ENCODE measurements around the gene PRDM15.

DNA sequence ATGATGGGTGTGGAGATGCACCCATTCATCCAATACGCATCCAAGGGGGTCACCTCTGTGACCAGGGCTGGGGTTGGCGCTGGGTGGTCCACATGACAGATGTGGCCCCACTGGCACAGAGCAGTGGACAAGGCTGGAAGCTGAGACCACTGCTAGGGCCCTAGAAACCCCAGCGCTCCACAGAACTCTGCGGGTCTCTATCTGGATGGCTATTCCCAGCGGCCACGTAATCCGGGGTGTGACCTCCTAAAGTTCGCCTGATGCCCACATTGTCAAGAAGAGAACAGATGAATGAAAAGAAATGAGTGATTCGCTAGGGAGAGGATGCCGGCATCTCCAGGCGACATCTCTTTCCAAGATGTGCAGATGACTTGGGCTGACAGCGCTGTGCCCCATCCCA, 55.2 kb downstream of the PRDM15 start:
- TF ChIP-seq POLR2A (IDR thresholded peaks at IDR 0.05) (no peak), EP300 (IDR thresholded peaks at IDR 0.05) (no peak)
